Activated gamma-delta T cell (primary cell): ENCODE measurements around the gene LTBP1.
"Not testable (repeated sequence)": the region's sequence is repeated elsewhere in the genome, so short reads cannot be mapped to it uniquely, and the experiment has no call there.

Experiments
- DNase-seq: peaks from one replicate; lab custom pipeline; 2025; lab: John Stamatoyannopoulos, UW

The LTBP1 gene

DNA sequence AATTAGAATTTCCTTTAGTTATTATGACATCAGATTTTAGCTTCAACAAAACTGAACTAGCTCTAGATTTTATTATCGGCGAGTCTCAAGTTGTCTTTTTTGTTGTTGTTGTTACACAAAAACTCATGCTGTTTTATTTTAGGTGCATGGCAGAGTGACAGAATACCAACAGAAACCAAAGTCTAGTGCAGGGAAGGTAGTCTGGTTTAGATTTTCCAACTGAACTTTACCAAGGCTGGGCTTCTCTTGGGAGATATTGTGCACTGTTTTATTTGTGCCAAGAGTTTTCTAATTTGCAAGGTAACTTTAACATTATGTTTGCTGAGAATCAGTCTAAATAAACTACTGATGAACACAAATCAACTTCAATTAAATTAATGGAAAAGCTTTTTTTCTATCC is 486.1 kb downstream of the LTBP1 start:
- DNase-seq, result no peak

DNA sequence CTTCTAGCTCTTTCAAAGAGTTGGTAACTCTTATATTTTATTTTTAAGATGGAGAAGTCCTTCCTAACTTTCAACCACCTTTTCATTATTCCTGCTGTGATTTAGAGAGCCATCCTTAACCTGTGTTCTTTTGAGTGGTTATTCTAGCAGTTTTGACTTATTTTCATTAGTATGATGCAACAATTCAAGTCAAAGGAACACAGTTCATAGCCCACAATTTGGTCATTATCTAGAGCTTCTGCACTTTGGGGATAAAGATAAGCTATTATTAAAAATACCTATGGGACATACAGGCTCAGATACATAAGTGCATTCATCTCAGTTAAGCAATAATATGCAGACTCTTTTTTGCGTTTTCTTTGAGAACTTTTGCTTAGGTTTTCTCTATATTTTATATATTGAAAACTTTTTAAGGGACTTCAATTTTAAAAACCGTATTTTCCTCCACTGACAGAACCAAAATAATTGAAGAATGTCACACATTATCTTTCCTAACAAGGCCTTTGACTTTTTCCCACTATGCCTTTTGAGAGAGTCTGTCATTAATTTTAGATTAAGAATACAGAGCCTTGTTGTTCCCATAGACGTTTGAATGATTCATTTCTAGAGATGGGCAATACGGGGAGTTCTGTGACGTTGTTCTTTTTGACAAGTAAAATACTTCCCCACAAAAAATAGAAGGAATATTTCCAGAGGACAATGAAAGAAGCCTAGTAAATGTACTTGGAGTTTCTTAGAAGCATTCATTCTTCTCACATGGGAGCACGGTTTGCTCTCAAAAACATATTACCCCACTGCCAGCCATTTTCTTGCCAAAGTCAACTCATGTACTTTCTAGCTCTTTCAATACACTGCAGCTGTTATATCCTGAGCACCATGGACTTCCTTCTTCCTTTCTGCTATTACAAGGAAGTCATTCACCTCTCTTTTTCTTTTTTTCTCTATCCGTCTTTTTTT is 486.8 kb downstream of the LTBP1 start:
- DNase-seq, result no peak

DNA sequence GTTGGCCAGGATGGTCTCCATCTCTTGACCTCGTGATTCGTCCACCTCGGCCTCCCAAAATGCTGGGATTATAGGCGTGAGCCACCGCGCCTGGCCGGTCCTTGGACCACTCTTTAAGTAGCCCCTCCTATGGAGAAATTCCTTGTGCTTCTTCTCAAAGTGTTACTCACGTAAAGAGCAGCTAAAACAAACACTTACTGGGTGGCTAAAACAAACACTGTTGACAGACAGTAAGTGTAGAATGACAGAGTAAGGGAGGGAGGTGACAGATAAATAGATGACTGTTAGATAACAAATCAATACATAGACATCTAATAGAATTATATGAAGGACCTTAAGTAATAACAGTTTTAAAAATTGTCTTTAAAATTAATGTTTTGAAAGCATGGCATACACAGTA is 488.8 kb downstream of the LTBP1 start:
- DNase-seq, result no peak

DNA sequence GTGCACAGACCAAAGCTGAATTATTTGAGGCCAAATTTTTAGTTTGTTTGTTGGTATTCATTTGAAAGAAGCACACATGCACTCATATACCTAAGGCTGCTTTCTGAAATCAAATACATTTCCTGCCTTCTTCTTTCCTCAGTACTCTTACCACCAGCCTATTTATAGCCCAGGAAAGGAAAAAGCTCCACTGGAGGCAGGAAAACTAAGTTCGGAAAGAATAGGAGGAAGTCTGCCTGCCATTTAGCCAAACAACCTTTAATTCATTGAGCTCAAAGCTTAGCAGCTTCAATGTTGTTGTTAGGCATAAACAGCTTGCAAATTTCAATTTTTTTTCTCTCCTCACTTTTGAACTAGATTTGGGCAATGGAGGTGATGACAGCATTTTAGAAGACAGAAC is 489.3 kb downstream of the LTBP1 start:
- no peak for DNase-seq

DNA sequence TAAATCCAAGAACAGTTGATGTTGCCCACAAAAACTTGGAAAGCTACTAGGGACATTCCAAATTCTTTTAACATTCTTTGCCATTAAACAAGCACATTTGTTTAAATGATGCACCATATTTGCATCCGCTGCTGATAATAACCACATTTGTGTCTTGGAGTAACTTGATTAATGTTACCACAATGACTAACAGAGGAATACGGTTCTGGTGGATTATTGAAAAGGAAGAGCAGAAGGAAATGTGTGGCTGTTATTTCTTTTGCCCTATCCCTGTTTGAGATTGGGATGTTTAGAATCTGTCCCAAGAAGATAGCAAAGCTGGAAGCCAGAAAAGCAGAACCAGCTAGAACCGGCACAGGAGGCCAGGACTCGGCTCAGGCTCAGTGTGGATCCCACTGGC is 490.5 kb downstream of the LTBP1 start:
- no peak for DNase-seq

DNA sequence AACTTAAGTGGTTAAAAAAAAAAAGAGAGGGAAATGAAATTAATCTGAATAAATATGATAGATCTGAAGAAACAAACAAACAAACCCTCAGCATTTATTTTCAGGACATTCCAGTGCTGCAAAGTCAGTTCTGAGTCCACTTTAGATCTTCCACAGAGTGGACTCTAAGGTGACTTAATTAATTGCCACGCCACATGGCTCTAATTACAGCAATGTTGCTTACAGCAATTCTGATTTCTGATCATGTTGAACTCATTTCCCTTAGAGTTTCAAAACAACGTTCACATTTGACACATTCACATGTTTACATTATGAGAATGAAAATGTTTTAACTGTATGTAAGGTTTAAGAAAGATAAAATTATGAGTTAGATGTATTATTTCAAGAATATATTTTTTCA is 491.1 kb downstream of the LTBP1 start:
- no peak for DNase-seq

DNA sequence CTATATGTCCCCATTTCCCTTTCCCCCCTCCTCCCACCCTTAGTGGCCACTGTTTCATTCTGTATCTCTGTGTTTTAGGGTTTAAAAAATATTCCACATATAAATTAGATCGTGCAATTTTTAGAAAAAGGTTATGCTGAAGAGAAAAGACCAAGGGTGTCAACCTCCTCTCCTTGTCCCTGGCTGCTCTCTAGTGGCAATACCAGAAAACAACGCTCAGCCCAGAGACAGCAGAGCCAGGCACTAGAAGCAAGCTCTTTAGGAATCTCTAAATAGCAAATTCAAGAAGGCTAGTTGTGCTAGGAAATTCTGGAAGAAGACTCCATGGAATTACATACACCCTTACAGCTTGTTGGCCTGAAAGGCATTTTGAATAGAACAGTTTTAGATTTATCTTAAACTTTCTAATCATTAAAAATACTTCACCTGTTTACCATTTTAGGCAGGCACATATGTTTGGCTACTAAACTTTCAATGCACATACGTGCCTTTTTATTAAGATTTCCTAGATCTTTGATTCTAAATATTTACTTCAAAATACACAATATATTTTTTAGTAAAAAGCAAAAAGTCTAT is 494.6 kb downstream of the LTBP1 start:
- no peak for DNase-seq

DNA sequence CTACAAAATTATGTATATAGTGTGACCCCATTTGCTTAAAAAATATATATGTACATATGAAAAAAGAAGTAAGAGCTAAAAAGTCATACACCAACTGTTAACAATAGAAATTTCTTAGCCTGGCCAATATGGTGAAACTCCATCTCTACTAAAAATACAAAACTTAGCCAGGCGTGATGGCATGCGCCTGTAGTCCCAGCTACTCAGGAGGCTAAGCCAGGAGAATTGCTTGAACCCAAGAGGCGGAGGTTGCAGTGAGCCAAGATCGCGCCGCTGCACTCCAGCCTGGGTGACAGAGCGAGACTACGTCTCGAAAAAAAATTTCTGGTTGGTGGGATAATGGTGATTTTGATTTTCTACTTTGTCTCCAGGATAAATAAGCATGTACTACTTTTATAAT is 495.3 kb downstream of the LTBP1 start:
- not testable (repeated sequence) for DNase-seq

DNA sequence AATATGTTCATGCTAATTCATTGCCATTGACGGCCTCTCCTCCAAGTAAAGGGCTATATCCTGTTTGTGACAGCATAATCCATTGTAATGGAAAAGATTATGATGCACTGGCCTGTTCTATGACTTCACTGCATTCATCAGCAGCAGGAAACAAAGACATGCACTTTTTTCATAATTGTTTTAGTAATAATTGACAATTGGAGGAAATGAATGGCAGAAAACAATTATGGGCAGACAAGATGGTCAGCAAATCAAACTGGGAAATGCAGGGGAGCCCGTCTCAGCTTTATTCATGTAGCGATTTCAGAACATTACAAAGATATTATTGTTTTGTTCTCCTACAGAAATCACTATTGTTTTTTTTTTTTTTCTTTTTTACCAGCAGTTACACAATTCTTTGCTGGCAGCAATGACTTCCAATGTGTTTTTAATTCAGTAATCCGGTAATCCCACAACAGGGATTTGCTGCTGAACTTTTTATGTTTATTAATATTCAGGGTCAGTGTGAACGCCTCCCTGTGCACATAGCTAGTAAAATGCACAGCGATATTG is 495.9 kb downstream of the LTBP1 start:
- DNase-seq, result no peak

DNA sequence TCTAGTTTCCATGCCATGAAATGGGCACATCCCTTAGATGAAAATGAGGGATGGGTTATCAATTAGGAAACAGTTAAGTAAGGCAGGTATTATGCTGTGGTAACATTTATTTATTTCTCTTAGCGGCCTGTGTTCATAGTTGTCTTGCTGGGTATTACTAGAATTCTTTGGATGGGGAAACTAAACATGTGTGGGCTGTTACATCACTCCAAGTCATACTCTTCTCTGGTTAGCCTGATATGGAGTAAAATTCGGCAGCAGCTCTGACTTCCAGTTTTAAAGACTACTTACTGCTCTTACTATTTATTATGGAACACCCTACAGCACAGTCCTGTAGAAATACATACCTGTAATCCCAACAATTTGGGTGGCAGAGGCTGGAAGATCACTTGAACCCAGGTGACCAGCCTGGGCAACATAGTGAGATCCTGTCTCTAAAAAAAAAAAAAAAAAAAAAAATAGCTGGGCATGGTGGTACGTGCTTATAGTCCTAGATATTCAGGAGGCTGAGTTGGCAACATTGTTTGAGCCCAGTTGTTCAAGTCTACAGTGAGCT is 496.6 kb downstream of the LTBP1 start:
- DNase-seq, result no peak

DNA sequence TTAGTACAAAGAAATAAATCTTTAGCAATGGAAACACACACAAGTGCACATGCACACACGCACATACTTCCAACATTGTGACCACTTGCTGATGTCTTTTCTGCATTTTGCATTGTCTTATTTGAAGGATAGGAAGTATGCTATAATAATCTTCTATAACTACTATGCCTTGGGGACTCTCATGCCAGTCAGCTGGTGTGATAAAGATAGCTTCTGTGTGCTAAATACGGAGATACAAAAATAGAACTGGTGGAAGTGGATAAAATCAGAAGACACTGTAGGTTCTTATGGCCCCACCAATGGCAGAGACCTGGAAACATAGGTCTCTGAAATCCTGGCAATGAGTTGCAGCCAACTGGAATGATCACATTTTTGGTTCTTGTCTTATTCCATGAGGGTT is 498.2 kb downstream of the LTBP1 start:
- no peak for DNase-seq

DNA sequence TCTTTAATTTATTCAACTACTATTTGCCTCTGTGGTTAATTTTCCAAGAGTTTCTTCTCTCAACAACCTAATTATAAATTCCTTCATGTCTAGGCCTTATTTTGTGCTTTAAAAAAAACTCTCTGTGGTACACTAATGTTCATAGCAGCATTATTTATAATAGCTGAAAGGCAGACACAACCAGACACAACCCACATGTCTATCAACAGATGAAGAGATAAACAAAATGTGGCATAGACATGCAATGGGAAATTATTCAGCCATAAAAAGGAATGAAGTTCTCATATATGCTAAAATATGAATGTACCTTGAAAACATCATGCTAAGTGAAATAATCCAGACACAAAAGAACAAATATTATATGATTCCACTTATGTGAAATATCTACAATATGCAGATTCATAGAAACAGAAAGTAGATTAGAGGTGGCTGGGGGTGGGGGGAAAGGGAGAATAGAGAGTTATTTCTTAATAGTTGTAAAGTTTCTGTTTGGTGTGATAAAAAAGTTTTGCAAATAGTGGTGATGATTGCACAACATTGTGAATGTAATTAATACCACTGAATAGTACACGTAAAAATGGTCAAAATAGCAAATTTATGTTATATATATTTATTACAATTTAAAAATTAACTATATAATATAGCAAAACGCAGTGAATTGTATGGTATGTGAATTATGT is 501.6 kb downstream of the LTBP1 start:
- no peak for DNase-seq
